HG03139 (cell line): Measurements from ENCODE around the gene FHIT.

Experiments
- ATAC-seq: cut with Tn5 transposase; IDR thresholded peaks from one replicate; pipeline ENCODE4 v1.9.1; 2021; ENCODE audit not compliant: unreplicated experiment

Gene FHIT

GRCh38 chr3:60779637-60780036 lies 471.6 kb downstream of the FHIT start:
- no peak for ATAC-seq

- ATAC-seq: no peak
Observed at GRCh38 chr3:60775985-60776384, 475.3 kb downstream of the FHIT start.

- no peak for ATAC-seq
Observed at GRCh38 chr3:60774617-60775016, 476.6 kb downstream of the FHIT start.

GRCh38 chr3:60772584-60772983 lies 478.7 kb downstream of the FHIT start:
- no peak for ATAC-seq

GRCh38 chr3:60771766-60772165 lies 479.5 kb downstream of the FHIT start:
- ATAC-seq: no peak

- ATAC-seq: no peak
Observed at GRCh38 chr3:60770532-60770931, 480.7 kb downstream of the FHIT start.

- ATAC-seq: no peak
Observed at GRCh38 chr3:60767536-60767935, 483.7 kb downstream of the FHIT start.

- no peak for ATAC-seq
Observed at GRCh38 chr3:60765776-60766175, 485.5 kb downstream of the FHIT start.

GRCh38 chr3:60764870-60765269 lies 486.4 kb downstream of the FHIT start:
- no peak for ATAC-seq

- ATAC-seq: no peak
Observed at GRCh38 chr3:60760145-60760544, 491.1 kb downstream of the FHIT start.

GRCh38 chr3:60759439-60759838 lies 491.8 kb downstream of the FHIT start:
- no peak for ATAC-seq

- no peak for ATAC-seq
Observed at GRCh38 chr3:60758831-60759230, 492.4 kb downstream of the FHIT start.

- ATAC-seq: no peak
Observed at GRCh38 chr3:60758171-60758570, 493.1 kb downstream of the FHIT start.

GRCh38 chr3:60757724-60758123 lies 493.5 kb downstream of the FHIT start:
- ATAC-seq: no peak

GRCh38 chr3:60756241-60757030 lies 494.8 kb downstream of the FHIT start:
- ATAC-seq: no peak

GRCh38 chr3:60755094-60755493 lies 496.2 kb downstream of the FHIT start:
- no peak for ATAC-seq

- no peak for ATAC-seq
Observed at GRCh38 chr3:60754617-60755016, 496.6 kb downstream of the FHIT start.

GRCh38 chr3:60752809-60753208 lies 498.4 kb downstream of the FHIT start:
- ATAC-seq: no peak

- ATAC-seq: no peak
Observed at GRCh38 chr3:60746695-60747416, 504.4 kb downstream of the FHIT start.

- no peak for ATAC-seq
Observed at GRCh38 chr3:60746043-60746638, 505.1 kb downstream of the FHIT start.

- no peak for ATAC-seq
Observed at GRCh38 chr3:60743631-60744164, 507.6 kb downstream of the FHIT start.
